ENCODE measurements around the gene AZIN2. TPM values are rescaled to one million over a fixed set of nuclear protein-coding genes. Genes with fewer than 3 reads are reported as not detected.

The AZIN2 gene
- total RNA-seq, 1 experiment from 2014 or later, result 2.5 TPM

- DNase-seq, result no peak
- H3K36me3 ChIP-seq (replicated peaks; ENCODE audit: control insufficient read depth, insufficient read depth, low read length), result peaks cover 2% of the 10 kb centered on the region
- no peak overlapping the region for H3K4me3 ChIP-seq (ENCODE audit: insufficient read depth, low read depth, low read length)
Observed at GRCh38 chr1:33155877-33156538, 75.1 kb downstream of the AZIN2 start.

GRCh38 chr1:33157131-33157530 is 76.2 kb downstream of the AZIN2 start:
- H3K4me3 ChIP-seq (ENCODE audit: insufficient read depth, low read depth, low read length), result no peak overlapping the region
- no peak for DNase-seq
- H3K27me3 ChIP-seq (ENCODE audit: control insufficient read depth, insufficient read depth, low read length), result no peaks in the 10 kb centered on the region
- H3K36me3 ChIP-seq (replicated peaks; ENCODE audit: control insufficient read depth, insufficient read depth, low read length), result peaks cover 2% of the 10 kb centered on the region

More at GRCh38 chr1:33155877-33156538, 75.1 kb downstream of the AZIN2 start:
- H3K27me3 ChIP-seq (ENCODE audit: control insufficient read depth, insufficient read depth, low read length), result no peaks in the 10 kb centered on the region

- peaks cover 2% of the 10 kb centered on the region for H3K36me3 ChIP-seq (replicated peaks; ENCODE audit: control insufficient read depth, insufficient read depth, low read length)
- H3K4me3 ChIP-seq (ENCODE audit: insufficient read depth, low read depth, low read length), result no peak overlapping the region
- no peak for DNase-seq
- H3K27me3 ChIP-seq (ENCODE audit: control insufficient read depth, insufficient read depth, low read length), result no peaks in the 10 kb centered on the region
Observed at GRCh38 chr1:33158366-33158765, 77.4 kb downstream of the AZIN2 start.

GRCh38 chr1:33159577-33159976 is 78.6 kb downstream of the AZIN2 start:
- Histone ChIP-seq H3K27me3 (ENCODE audit: control insufficient read depth, insufficient read depth, low read length) (no peaks in the 10 kb centered on the region), H3K4me3 (ENCODE audit: insufficient read depth, low read depth, low read length) (no peak overlapping the region), H3K36me3 (replicated peaks; ENCODE audit: control insufficient read depth, insufficient read depth, low read length) (peaks cover 2% of the 10 kb centered on the region)
- DNase-seq, result no peak

- Histone ChIP-seq H3K4me3 (ENCODE audit: insufficient read depth, low read depth, low read length) (no peak overlapping the region), H3K27me3 (ENCODE audit: control insufficient read depth, insufficient read depth, low read length) (no peaks in the 10 kb centered on the region), H3K36me3 (replicated peaks; ENCODE audit: control insufficient read depth, insufficient read depth, low read length) (peaks cover 2% of the 10 kb centered on the region; the same call in 1 of the 2 replicates)
- peak; percentile 82 for DNase-seq
Observed at GRCh38 chr1:33161061-33161681, 80.2 kb downstream of the AZIN2 start.

GRCh38 chr1:33162141-33162540 is 81.2 kb downstream of the AZIN2 start:
- peaks cover 2% of the 10 kb centered on the region; the same call in 1 of the 2 replicates for H3K36me3 ChIP-seq (replicated peaks; ENCODE audit: control insufficient read depth, insufficient read depth, low read length)
- no peak overlapping the region for H3K4me3 ChIP-seq (ENCODE audit: insufficient read depth, low read depth, low read length)
- DNase-seq, result no peak
- H3K27me3 ChIP-seq (ENCODE audit: control insufficient read depth, insufficient read depth, low read length), result no peaks in the 10 kb centered on the region

- Histone ChIP-seq H3K4me3 (ENCODE audit: insufficient read depth, low read depth, low read length) (no peak overlapping the region), H3K36me3 (replicated peaks; ENCODE audit: control insufficient read depth, insufficient read depth, low read length) (no peaks in the 10 kb centered on the region; the same call in 1 of the 2 replicates), H3K27me3 (ENCODE audit: control insufficient read depth, insufficient read depth, low read length) (no peaks in the 10 kb centered on the region)
- DNase-seq, result peak; percentile 67
Observed at GRCh38 chr1:33163621-33164519, 82.9 kb downstream of the AZIN2 start.

GRCh38 chr1:33165209-33165608 is 84.3 kb downstream of the AZIN2 start:
- Histone ChIP-seq H3K36me3 (replicated peaks; ENCODE audit: control insufficient read depth, insufficient read depth, low read length) (no peaks in the 10 kb centered on the region; the same call in 1 of the 2 replicates), H3K27me3 (ENCODE audit: control insufficient read depth, insufficient read depth, low read length) (no peaks in the 10 kb centered on the region), H3K4me3 (ENCODE audit: insufficient read depth, low read depth, low read length) (no peak overlapping the region)
- DNase-seq, result peak; percentile 98

GRCh38 chr1:33165809-33166208 is 84.9 kb downstream of the AZIN2 start:
- Histone ChIP-seq H3K27me3 (ENCODE audit: control insufficient read depth, insufficient read depth, low read length) (no peaks in the 10 kb centered on the region), H3K4me3 (ENCODE audit: insufficient read depth, low read depth, low read length) (no peak overlapping the region), H3K36me3 (replicated peaks; ENCODE audit: control insufficient read depth, insufficient read depth, low read length) (no peaks in the 10 kb centered on the region; the same call in 1 of the 2 replicates)
- no peak for DNase-seq

GRCh38 chr1:33167650-33168447 is 86.9 kb downstream of the AZIN2 start:
- DNase-seq, result no peak
- no peak overlapping the region for H3K4me3 ChIP-seq (ENCODE audit: insufficient read depth, low read depth, low read length)
- no peaks in the 10 kb centered on the region; the same call in 1 of the 2 replicates for H3K36me3 ChIP-seq (replicated peaks; ENCODE audit: control insufficient read depth, insufficient read depth, low read length)
- H3K27me3 ChIP-seq (ENCODE audit: control insufficient read depth, insufficient read depth, low read length), result no peaks in the 10 kb centered on the region

- no peaks in the 10 kb centered on the region; the same call in 1 of the 2 replicates for H3K36me3 ChIP-seq (replicated peaks; ENCODE audit: control insufficient read depth, insufficient read depth, low read length)
- no peaks in the 10 kb centered on the region for H3K27me3 ChIP-seq (ENCODE audit: control insufficient read depth, insufficient read depth, low read length)
- no peak overlapping the region for H3K4me3 ChIP-seq (ENCODE audit: insufficient read depth, low read depth, low read length)
- DNase-seq, result peak; percentile 68
Observed at GRCh38 chr1:33168556-33169289, 87.8 kb downstream of the AZIN2 start.

- Histone ChIP-seq H3K4me3 (ENCODE audit: insufficient read depth, low read depth, low read length) (no peak overlapping the region), H3K27me3 (ENCODE audit: control insufficient read depth, insufficient read depth, low read length) (no peaks in the 10 kb centered on the region), H3K36me3 (replicated peaks; ENCODE audit: control insufficient read depth, insufficient read depth, low read length) (no peaks in the 10 kb centered on the region; the same call in 1 of the 2 replicates)
- peak; percentile 41 for DNase-seq
Observed at GRCh38 chr1:33169290-33170055, 88.5 kb downstream of the AZIN2 start.
